Measurements from ENCODE around the gene IQCM.

DNA sequence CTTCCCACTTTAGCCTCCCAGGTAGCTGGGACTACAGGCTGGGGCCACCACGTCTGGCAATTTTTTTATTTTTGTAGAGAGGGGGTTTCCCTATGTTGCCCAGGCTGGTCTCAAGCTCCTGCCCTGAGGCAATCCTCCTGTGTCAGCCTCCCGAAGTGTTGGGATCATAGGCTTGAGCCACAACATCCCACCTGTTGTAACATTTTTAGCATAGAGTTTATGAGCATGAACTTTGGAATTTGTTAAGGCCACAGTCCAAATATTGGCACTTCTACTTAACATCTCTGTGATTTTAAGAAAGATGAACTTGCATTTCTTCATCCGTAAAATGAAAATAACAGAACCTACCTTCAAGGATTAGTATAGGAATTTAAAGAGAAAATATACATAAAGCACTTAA is 445.6 kb downstream of the IQCM start:
- TF ChIP-seq, protein P1, sequence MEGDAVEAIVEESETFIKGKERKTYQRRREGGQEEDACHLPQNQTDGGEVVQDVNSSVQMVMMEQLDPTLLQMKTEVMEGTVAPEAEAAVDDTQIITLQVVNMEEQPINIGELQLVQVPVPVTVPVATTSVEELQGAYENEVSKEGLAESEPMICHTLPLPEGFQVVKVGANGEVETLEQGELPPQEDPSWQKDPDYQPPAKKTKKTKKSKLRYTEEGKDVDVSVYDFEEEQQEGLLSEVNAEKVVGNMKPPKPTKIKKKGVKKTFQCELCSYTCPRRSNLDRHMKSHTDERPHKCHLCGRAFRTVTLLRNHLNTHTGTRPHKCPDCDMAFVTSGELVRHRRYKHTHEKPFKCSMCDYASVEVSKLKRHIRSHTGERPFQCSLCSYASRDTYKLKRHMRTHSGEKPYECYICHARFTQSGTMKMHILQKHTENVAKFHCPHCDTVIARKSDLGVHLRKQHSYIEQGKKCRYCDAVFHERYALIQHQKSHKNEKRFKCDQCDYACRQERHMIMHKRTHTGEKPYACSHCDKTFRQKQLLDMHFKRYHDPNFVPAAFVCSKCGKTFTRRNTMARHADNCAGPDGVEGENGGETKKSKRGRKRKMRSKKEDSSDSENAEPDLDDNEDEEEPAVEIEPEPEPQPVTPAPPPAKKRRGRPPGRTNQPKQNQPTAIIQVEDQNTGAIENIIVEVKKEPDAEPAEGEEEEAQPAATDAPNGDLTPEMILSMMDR (IDR thresholded peaks at IDR 0.05): no peak
- TF ChIP-seq POLR2A (IDR thresholded peaks at IDR 0.05): no peak
